Suprapubic skin (tissue), 4 donors: ENCODE results near the gene SETD2. TPM values are rescaled to one million over a fixed set of nuclear protein-coding genes. Genes with fewer than 3 reads are reported as not detected.

Experiments
- DNase-seq, 2 donors: peaks; one replicate each; pipeline ENCODE4 v3.0.0-alpha.2; 2019; ENCODE audit warnings: low spot score in 2 of 2
- H3K27ac ChIP-seq: fragments of 200-600 bp; sonication (generic); one replicate; pipeline ENCODE4 v1.5.1; 2019
- H3K27me3 ChIP-seq: fragments of 200-600 bp; sonication (generic); one replicate; pipeline ENCODE4 v1.5.1; 2019
- H3K36me3 ChIP-seq: fragments of 200-600 bp; sonication (generic); one replicate; pipeline ENCODE4 v1.5.1; 2019
- H3K4me1 ChIP-seq: fragments of 200-600 bp; sonication (generic); one replicate; pipeline ENCODE4 v1.5.1; 2019
- H3K4me3 ChIP-seq: fragments of 200-600 bp; sonication (generic); one replicate; pipeline ENCODE4 v1.5.1; 2019; ENCODE audit warnings: mild to moderate bottlenecking
- H3K9me3 ChIP-seq: fragments of 200-600 bp; sonication (generic); one replicate; pipeline ENCODE4 v1.5.1; 2019
- EP300 ChIP-seq: sonication (generic); formaldehyde crosslinking; IDR thresholded peaks from one replicate; pipeline ENCODE4 v1.6.1; 2017; ENCODE audit warnings: antibody characterized with exemption
- POLR2A ChIP-seq, 2 donors: fragments of 450-650 bp; IDR thresholded peaks; one replicate each; pipeline ENCODE4 v1.6.1; 2017; ENCODE audit warnings: antibody characterized with exemption in 2 of 2, mild to moderate bottlenecking in 2 of 2, moderate library complexity in 2 of 2
- POLR2AphosphoS5 ChIP-seq, 3 donors: sonication (generic); formaldehyde crosslinking; IDR thresholded peaks; one replicate each; pipeline ENCODE4 v1.6.1; 2017; ENCODE audit warnings: antibody characterized with exemption in 3 of 3
- WGBS: methylation state at CpG from one replicate; pipeline ENCODE4 v1.1.5; 2018; 5-methylcytosine and 5-hydroxymethylcytosine counted together
- total RNA-seq, 4 donors: library from RNA; depleted of rRNA; stranded (reverse); fragments of >200 nt; gene quantifications; one replicate each; pipeline ENCODE4 v1.1.0, GENCODE V29; 2016
- TF ChIP-seq, protein P1 (sequence below), 2 donors: fragments of 200-600 bp in 1 of 2; fragments of 450-650 bp in 1 of 2; sonication (generic) in 1 of 2; IDR thresholded peaks; one replicate each; pipeline ENCODE4 v1.5.1; 2016 to 2019; ENCODE audit warnings: antibody characterized with exemption in 2 of 2, mild to moderate bottlenecking in 1 of 2, moderate library complexity in 1 of 2

SETD2 gene
- total RNA-seq, 4 donors from 2014 or later, result 41.4 to 78.6 (median 53.4) TPM

DNA sequence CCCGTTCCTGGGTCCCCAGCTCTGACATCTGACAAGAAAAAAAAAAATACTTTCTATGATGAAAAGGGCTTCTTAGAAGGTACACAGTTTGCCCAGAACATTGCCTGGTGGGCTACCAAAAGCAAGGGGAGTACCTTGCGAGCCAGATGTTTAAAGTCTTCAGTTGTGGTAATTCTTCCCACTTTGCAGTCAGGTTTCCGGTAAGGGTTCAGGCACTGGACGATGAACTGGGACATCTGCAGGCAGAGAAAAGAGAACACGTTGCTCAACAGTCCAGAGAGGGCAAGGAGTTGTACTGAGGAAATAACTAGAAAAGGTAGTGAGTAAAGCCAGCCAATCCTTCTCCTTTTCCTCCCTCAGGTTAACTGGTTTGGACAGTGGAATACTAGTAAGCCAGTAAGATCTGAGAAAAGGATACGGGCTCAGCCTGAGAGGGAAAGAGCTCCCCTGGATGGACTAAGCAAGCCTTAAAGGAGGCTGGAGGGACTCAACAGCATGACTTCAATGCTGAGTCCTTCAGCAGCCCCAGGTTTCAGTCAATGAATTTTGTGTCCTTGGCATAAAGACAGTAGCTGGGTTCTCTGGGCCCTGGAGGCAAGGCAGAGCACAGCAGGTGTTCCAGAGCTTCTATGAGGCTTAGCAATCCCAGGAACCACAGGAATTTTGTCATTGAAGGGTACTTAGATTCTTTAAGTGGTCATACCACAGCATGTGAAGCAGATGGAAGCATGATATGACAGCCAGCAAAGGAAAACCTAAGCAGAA is 146.2 kb downstream of the SETD2 start:
- Histone ChIP-seq H3K4me1 (peaks cover 17% of the 10 kb centered on the region), H3K27ac (no peak overlapping the region), H3K4me3 (no peak overlapping the region), H3K9me3 (no peaks in the 10 kb centered on the region), H3K27me3 (no peaks in the 10 kb centered on the region), H3K36me3 (peaks cover 60% of the 10 kb centered on the region)
- 87% methylated on average over 6 of the region's 6 CpGs for WGBS
- TF ChIP-seq EP300 (no peak), POLR2AphosphoS5 (IDR thresholded peaks at IDR 0.05) (no peak), POLR2A (IDR thresholded peaks at IDR 0.05) (no peak)
- TF ChIP-seq, protein P1, sequence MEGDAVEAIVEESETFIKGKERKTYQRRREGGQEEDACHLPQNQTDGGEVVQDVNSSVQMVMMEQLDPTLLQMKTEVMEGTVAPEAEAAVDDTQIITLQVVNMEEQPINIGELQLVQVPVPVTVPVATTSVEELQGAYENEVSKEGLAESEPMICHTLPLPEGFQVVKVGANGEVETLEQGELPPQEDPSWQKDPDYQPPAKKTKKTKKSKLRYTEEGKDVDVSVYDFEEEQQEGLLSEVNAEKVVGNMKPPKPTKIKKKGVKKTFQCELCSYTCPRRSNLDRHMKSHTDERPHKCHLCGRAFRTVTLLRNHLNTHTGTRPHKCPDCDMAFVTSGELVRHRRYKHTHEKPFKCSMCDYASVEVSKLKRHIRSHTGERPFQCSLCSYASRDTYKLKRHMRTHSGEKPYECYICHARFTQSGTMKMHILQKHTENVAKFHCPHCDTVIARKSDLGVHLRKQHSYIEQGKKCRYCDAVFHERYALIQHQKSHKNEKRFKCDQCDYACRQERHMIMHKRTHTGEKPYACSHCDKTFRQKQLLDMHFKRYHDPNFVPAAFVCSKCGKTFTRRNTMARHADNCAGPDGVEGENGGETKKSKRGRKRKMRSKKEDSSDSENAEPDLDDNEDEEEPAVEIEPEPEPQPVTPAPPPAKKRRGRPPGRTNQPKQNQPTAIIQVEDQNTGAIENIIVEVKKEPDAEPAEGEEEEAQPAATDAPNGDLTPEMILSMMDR (IDR thresholded peaks at IDR 0.05), result no peak
- no peak for DNase-seq

GRCh38 chr3:47016934-47017435 is 146.9 kb downstream of the SETD2 start:
- no peaks in the 10 kb centered on the region for H3K9me3 ChIP-seq
- TF ChIP-seq POLR2AphosphoS5 (IDR thresholded peaks at IDR 0.05) (no peak), EP300 (no peak), POLR2A (IDR thresholded peaks at IDR 0.05) (no peak)
- TF ChIP-seq, protein P1 (IDR thresholded peaks at IDR 0.05), result no peak
- 75% methylated on average over 1 of the region's 1 CpG for WGBS
- no peak for DNase-seq
- no peak overlapping the region for H3K27ac ChIP-seq
- H3K4me1 ChIP-seq, result peaks cover 11% of the 10 kb centered on the region
- no peak overlapping the region for H3K4me3 ChIP-seq
- peaks cover 60% of the 10 kb centered on the region for H3K36me3 ChIP-seq
- no peaks in the 10 kb centered on the region for H3K27me3 ChIP-seq

DNA sequence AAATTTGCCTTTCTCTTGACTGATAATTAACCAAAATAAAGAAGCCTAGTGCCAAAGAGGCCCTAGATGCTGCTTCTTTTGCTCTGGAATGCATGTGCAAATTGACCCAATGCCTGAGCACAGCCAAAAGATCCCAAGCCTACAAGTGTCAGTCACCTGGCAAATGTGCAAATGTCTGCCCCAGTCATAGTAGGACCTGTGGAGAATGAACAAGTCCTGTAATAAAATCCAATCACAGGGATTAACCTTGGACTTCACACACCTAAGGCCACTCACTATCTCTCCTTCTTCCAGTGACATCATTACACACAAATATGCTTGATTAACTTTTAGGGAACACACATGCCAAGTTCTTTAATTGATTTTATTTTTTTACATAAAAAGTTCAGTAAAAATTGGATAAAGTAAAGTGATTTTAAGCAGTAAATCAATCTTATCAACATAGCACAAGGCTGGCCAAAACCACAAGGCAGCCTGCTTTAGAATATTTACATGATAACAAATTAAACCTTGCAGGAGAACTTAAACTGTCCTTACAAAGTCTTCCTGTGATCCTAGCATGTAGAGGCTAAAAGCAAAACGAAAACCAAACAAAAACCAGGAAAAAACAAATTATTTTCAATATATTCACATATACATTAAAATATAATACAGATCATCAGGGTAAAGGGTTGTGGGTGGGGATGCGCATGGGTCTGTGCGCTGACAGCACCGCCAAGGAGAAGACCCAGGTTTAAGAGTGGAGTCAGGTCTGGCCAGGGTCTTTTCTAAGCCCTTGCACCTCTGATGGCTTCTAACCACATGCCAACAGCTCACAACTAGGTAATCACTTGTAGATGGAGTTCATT is 147.6 kb downstream of the SETD2 start:
- TF ChIP-seq, protein P1 (IDR thresholded peaks at IDR 0.05), result no peak
- no peak for TF ChIP-seq EP300
- no peak for TF ChIP-seq POLR2AphosphoS5 (IDR thresholded peaks at IDR 0.05)
- TF ChIP-seq POLR2A (IDR thresholded peaks at IDR 0.05), result no peak
- Histone ChIP-seq H3K36me3 (peaks cover 60% of the 10 kb centered on the region), H3K4me1 (peaks cover 11% of the 10 kb centered on the region), H3K9me3 (no peaks in the 10 kb centered on the region), H3K27ac (no peak overlapping the region), H3K27me3 (no peaks in the 10 kb centered on the region), H3K4me3 (no peak overlapping the region)
- 89% methylated on average over 4 of the region's 4 CpGs for WGBS
- DNase-seq, result no peak

DNA sequence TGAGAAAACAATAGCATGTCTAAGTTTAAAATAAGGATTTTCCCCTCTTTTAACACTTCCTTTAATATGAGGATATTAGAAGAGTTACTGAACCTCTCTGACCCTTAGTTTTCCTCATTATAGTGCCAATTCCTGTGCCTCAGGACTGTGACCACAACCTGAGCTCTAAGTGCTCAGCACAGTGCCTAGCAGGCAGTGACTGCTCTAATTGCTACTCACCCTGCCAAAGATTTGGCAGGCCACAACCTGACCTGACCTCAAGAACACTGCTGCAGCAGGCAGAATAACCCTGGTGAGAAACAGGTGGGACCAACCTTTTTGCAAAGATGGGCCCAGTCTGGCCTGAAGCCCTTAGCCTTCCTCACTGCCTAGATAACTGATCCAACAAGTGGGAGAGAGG is 148.8 kb downstream of the SETD2 start:
- H3K36me3 ChIP-seq, result peaks cover 60% of the 10 kb centered on the region
- H3K4me3 ChIP-seq, result no peak overlapping the region
- no peak for DNase-seq
- H3K4me1 ChIP-seq, result peaks cover 5% of the 10 kb centered on the region
- no peak overlapping the region for H3K27ac ChIP-seq
- H3K9me3 ChIP-seq, result no peaks in the 10 kb centered on the region
- TF ChIP-seq POLR2AphosphoS5 (IDR thresholded peaks at IDR 0.05) (no peak), POLR2A (IDR thresholded peaks at IDR 0.05) (no peak), EP300 (no peak)
- TF ChIP-seq, protein P1 (IDR thresholded peaks at IDR 0.05), result no peak
- H3K27me3 ChIP-seq, result no peaks in the 10 kb centered on the region

DNA sequence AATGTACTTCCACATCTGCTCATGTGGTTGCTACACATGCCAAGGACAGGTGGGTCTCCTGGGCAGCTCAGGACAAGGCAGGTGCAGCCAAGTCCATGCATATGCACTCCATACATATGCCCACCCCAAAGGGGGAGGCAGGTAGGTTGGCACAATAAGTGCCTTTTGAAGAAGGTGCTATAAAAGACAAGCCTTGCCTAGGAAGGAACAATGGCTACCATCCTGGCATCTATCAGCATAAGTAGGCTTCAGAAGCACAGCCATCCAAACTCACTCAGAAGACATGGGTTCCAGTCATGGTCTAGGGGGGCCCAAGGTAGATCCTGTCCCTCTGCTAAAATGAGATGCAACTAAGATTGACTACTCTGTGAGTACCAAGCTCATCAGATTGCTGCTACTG is 149.9 kb downstream of the SETD2 start:
- Histone ChIP-seq H3K27ac (no peak overlapping the region), H3K9me3 (no peaks in the 10 kb centered on the region), H3K4me1 (peaks cover 16% of the 10 kb centered on the region), H3K27me3 (no peaks in the 10 kb centered on the region), H3K36me3 (peaks cover 53% of the 10 kb centered on the region), H3K4me3 (no peak overlapping the region)
- TF ChIP-seq, protein P1 (IDR thresholded peaks at IDR 0.05), result no peak
- TF ChIP-seq POLR2A (IDR thresholded peaks at IDR 0.05), result no peak
- no peak for TF ChIP-seq POLR2AphosphoS5 (IDR thresholded peaks at IDR 0.05)
- no peak for TF ChIP-seq EP300
- DNase-seq, result no peak
